ENCODE results near the gene DNER. TPM values are rescaled to one million over a fixed set of nuclear protein-coding genes. Genes with fewer than 3 reads are reported as not detected.
"Not testable (repeated sequence)": the region's sequence is repeated elsewhere in the genome, so short reads cannot be mapped to it uniquely, and the experiment has no call there.

The DNER gene
- total RNA-seq, 1 donor from 2014 or later = 4.1 TPM

DNA sequence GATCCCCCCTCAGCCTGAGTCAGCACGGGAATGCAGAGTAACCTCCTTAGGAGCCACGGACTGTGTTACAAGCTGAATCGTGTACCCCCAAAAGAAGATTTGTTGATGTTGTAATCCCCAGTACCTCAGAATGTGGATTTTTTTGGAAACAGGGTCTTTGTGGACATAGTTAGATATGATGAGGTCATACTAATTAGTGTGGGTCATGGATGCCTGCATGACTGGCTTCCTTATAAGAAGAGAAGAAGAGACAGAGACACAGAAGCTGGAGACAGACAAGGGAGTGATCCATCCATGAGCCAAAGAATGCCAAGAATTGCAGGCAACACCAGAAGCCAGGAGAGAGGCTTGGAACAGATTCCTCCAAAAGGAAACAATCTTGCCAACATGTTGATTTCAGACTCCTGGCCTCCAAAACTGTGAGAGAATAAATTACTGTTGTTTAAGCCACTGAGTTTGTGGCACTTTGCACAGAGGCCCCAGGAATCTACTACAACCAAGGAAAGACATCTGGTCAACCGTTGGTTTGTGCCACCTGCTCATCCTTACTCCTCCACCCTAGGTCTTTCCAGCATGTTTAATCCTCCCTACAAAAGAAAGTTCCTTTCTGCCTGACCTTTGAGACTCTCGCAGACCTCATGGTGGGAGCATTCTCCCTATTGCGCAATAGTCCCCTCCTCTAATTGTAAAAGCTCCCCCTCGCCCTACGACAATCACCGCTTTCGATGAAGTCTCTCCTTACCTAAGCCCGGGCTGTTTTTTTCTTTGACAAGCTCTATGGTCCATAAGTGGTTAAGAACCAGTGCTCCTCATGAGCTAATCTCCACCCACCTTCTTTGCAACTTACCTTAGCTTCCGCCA is 91.6 kb downstream of the DNER start:
- no peak for DNase-seq (ENCODE audit: low spot score)

DNA sequence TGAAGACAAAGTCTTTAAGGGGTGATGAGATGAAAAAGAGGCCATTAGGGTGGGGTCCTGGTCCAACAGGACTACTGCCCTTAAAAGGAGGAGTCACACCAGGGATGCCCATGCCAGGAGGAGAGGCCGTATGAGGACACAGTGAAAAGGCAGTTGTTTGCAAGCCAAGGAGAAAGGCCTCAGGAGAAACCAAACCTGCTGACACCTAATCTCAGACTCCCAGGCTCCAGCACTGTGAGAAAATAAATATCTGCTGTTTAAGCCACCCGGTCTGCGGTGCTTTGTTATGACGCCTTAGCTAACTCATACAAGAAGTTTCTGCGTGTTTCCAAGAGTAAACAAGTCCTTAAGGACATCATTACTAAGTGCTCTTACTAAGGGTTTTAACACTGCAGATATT is 93.6 kb downstream of the DNER start:
- DNase-seq (ENCODE audit: low spot score) = no peak

DNA sequence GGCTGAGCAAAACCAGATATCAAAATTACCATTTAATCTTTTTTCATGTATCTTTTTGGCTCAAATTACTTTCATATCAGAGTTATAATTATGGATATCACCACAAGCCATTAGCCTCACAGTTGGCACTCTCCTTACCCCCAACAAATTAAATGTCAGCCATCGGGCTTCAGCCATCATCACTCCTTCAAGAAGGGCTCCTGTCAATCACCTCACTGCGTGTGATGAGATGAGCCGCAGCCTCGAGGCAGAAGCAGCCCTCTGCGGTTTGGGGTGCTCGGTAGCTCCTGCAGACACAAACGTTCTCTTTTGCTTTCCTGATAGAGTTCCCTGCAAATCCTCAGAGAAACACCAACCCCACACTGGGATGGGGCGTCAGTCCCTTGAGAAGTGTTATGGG is 94.1 kb downstream of the DNER start:
- no peak for DNase-seq (ENCODE audit: low spot score)

DNA sequence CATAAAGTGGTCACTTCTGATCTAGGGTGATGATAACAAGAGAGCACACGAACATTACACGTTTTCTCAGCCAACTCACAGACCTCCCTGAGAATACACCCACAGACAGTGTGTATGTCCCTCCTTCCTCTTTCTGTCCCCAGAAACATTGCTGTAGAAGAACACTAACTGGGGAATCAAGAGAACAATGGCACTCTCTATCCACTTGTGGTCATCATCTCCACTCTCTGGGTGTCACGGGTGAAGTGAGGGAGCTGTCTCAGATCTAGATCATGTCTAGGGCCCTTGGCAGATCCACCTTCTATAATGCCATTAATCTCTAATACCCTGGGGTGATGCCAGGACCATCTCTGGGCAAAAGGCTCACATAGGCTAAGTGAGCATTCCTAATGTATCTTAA is 97.9 kb downstream of the DNER start:
- no peak for DNase-seq (ENCODE audit: low spot score)

DNA sequence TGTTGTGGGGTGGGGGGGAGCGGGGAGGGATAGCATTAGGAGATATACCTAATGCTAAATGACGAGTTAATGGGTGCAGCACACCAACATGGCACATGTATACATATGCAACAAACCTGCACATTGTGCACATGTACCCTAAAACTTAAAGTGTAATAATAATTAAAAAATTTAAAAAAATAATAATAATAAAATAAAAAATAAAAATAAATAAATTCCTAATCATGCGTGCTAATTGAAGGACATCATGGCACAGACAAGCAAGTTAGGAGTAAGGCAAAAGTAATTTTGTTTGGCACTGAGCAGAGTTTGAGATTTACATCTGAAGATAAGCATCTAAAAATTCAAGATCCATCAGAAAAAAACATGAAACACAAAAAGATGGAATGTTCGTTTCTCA is 100.3 kb downstream of the DNER start:
- not testable (repeated sequence) for DNase-seq (ENCODE audit: low spot score)

DNA sequence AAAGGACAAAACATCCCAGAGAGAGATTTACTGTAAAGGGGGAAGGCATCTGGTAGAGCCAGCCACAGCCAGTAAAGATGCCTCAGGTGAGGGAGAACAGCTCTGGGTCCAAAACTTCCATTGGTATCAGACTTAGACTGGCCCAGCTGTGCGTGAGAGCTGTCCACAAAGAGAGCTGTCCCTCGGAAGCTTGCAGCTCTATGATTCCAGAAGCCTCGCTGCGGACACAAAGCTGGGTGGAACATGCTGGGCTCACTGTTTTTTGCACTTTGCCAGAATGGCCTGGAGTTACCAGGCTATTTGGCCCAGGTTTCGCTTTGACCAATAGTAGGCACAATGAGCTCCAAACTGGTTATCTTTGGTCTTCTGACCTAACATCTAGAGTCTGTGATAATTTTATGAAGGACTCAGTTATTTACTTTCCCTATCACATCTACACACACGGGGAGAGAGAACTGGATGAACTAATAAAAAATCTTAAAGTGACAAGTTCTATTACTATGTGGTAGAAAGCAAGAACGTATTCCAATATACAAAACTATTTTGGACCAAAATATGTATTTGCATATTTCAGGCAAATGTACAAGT is 101.9 kb downstream of the DNER start:
- no peak for DNase-seq (ENCODE audit: low spot score)

DNA sequence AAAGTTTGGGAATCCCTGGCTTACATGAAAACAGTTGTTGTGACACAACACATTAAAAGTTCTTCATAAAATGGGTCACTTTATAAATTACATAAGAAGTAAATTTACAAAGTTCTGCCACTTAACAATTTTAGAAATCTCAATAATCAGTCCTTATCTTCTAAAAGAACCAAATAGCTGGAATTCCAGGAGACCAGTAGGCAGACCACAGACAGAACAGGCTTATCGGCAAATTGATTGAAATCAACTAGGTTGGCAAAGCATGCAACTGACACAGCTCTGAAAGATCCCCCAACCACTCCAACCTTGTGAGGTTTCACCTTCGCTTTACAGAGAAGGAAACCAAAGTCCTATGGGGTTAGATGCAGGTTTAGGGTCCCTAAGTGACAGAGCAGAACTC is 103.0 kb downstream of the DNER start:
- no peak for DNase-seq (ENCODE audit: low spot score)

DNA sequence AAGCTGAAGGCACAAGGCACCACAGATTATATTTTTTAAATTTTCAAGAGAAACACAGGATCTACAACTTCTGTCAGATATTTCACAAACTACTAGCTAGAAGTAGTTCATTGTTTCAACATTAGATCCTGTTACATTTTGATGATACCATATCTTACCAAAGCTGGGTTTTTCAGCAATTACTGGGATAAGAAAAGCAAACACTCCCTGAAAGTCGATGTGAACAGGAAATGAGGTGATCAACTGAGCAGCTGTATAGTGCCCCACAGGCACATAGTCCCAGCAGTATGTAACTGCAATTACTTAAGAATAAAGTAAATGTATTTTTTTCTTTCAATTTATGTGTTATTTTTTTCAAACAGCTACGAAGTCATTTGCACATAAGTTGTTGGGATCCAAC is 103.5 kb downstream of the DNER start:
- DNase-seq (ENCODE audit: low spot score) = no peak

DNA sequence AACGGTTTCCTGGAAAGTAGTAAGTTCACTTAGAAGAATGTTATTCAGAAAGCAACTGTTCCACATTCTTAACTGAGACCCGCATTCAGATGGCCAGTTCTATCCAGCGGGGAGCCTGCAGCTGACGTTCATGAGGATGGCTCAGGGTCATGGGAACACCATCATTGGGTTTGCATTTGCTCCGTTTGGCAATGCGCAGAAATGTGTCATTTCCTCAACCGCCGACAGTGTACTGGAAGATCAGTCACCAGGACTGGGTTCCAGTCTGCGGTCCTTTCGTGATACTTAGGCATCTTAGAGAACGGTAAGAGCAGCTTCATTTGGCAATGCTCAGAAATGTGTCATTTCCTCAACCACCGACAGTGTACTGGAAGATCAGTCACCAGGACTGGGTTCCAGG is 104.0 kb downstream of the DNER start:
- no peak for DNase-seq (ENCODE audit: low spot score)

DNA sequence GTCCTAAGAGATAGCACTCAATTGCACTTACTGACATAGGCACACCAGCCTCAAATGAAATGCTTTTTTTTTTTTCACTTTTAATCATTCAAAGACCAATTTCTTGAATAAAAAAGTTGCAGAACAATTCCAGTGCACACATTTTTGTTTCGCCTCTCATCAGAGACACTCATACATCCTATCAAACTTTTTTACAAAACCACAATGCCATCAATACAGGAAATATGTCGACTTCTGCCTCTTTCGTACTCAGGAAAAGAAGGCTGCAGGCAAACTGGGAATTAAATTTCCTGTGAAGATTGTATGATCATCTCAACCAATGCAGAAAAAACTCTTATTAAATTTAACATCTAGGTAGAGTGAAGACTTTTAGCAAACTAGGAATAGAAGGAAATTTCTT is 112.4 kb downstream of the DNER start:
- DNase-seq (ENCODE audit: low spot score) = no peak

DNA sequence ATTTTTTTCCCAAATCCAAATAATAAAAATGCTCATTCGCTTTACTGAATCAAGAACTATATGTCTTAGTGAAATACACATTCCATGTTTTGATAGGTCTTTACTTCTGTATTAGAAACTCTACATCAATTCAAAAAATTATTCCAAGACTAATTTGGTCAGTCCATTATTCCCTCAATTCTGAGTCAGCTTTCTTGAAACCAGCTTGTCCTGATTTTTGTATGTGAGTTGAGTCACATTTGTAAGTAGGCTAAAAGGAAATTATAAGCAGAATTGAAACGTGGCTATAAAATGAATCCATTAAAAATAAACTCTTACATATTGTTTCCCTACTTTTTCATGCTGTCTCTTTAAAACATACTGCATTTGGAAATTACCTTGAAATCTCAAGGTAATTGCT is 113.0 kb downstream of the DNER start:
- no peak for DNase-seq (ENCODE audit: low spot score)

DNA sequence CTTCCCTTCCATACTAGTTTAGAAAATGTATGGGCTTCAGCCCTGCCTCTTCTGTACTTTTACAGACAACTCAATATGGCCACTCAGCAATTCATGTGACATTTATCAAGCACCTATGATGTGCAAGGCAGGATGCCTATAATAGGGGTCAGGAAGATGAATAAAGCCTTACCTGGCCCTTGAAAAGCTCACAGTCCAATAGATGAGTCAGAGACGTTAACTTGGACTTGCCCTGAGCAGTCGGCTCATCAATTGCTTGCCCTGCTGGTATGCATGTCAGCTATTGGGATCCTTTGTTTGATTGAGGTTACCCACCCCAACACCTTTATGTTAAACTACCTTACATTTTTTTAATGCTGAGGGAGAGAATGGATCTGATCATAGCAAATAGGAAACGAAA is 116.1 kb downstream of the DNER start:
- no peak for DNase-seq (ENCODE audit: low spot score)

DNA sequence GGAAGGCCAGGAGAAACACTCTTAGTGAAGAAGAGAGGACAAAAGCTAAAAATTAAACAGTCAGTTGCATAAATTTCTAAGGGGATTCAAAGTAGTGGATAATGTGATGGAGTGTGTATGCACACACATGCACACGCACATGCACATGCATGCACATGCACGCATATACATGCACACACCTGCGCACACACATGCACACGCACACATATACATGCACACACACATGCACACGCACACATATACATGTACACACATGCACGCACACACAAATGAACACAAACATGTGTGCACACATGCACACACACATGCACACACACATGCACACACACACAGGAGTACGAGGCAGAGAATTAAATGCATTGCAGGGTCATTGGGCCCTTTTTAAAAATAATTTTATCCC is 117.6 kb downstream of the DNER start:
- DNase-seq (ENCODE audit: low spot score) = no peak

DNA sequence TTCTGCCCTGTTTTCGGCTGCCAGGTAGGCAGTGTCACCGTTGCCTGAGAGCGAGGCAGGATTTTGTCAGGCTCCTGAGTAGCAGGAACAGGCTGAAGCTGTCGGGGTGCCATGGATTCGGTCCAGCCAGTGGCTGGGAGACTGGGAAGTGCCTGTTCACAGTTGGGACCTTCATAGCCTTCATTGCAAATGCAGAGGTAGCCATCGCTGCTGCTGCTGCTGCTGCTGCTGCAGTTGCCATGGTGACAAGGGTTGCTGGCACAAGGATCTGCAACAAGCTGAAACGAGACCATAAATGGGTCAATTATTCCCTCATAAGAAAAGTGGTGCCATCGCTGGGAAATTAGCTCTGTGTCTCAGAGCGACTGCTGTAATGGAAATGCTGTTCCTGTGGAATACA is 122.7 kb downstream of the DNER start:
- DNase-seq (ENCODE audit: low spot score) = no peak

DNA sequence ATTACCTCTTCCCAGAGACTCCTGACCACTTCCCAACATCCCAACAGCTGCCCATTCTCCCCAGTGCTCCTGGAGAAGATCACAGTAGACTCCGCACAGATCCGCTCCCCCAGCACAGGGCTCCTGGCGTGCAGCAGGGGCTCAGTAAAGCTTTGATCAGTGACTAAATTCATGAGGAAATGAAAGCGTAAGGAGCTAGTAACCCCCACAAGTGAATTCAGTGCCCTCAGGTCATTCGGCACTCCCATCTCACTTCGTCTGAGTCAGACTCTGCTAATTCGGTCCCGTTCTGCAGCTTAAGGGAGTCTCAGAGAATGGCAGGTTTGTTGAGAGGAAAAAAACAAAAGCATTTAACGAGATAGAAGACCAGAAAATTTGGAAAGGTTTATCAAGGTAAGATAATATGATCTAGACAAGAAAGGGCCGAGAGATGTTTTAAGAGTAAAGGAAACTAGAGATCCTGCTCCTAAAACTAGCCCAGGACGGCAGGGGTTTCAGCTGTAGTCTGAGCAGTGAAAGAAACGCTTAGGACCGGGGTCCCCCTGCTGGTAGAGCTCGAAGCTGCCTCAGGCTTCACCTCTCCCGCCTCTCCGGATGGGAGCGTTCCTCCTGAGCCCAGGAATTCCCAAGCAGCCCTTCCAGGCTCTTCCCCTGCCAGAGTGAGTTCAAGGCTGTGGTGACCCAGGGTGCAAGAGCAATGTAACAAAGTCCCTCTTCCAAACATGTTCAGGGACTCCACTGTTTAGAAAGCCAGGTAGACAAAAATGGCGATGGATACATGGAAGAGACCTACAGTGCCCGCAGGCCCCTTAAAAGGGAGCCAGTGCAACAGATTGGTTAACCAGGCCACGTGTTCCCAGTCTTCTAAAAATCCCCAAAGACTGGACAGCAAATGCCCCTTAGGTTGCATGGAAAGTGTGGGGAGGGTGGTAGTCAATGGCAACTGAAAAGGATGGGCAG is 127.3 kb downstream of the DNER start:
- DNase-seq (ENCODE audit: low spot score) = peak; percentile 81

DNA sequence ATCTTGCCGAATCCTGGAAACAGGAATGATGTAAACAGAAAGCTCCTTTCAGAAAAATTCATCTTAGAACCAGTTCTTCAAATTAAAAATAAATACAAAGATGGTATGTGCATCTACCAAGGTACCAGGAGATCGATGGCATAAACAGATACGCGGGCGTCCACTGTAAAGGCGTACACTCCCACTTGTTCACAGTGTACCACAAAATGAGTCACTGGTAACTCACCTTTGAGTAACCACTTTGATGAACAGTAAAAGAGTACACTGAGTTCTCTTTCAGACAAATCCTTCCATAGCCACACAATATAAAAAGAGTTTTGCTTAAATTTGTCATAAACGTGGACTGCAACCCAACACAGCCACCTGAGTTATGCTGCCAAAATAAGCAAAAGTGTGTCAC is 128.3 kb downstream of the DNER start:
- no peak for DNase-seq (ENCODE audit: low spot score)

DNA sequence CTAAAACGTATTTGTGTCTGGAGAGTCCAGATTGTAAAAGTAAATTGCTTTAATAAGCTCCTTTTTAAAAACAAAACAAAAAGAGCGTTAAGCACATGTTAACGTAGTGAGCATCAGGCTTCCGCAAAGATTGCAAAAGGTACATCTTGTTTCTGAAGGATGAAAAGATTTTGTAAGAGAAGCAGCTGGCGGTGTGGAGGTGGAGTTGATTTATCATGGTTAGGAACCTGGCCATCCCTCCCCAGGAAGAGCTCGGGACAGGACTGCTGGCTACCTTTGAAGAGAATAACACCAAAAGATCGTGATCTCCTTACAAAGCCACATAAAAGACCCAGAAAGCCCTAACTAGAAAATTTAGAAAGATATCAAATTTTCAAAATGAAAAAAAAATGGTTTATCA is 132.2 kb downstream of the DNER start:
- DNase-seq (ENCODE audit: low spot score) = no peak

DNA sequence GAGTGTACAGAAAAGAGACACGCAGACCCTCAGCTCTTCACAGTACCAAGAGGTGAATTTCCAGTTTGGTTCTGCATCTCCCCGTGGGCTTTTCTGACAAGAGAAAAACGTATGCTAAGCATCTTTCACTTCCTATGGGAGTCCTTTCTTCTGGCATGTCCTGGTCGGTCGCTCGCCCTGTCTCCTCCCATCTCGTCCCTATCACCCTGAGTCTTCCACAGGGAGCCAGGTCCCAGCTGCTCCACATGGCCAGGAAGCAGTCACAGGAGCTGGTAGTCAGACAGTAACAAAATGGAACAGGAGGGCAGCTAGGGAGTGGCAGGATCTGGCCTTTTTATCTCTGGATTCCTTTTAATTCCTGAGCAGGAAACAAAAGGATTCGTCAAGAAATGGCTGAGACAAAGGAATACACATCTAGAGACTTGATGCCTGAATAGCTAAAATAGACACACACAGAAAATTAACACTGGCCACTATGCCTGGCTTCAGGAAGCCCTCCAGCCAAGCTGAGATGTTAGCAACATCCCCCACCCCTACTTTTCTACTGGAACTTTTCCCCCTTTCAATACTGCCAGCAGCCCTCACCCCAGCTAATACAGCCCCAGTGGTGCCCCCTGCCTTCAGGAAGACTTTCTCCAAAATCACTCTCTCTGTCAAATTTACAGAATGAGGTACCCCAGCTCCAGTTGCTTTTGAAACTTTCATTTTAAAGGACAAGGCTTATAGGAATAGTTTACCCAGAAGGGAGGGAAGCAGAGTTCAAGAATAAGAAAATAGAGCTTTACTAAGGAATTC is 136.1 kb downstream of the DNER start:
- no peak for DNase-seq (ENCODE audit: low spot score)

DNA sequence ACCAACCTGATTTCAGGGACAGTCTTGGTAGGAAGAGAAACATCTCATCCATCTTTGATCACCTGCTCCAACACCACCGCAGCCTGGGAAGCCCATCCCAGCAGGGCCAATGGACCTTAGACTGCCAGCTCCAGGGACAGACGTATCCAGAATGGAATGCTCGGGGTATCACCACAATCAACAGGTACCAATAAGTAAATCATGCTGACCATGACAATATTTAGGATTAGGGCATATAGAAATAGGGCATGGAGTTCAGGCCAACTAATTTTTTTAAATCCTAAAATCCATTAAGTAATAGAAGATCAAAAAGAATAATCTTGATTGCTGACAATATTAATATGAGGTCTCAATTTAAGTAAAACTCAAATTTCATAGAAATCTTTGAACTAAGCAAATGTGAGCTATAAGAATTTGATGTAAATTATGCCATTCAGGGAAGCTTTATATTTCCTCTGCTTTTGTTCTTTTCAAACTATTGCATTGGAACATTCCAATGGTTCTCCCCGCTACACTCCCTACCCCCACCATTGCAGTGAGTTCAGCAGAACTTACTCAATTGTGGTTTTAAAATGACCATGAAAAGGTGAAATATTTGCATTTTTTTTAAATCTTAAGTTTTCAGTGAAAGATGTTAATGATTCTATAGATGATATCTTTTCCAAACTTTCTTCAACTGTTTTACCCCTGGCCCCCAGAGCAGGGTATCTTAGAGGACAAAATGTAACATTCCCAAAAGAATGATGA is 138.6 kb downstream of the DNER start:
- no peak for DNase-seq (ENCODE audit: low spot score)

DNA sequence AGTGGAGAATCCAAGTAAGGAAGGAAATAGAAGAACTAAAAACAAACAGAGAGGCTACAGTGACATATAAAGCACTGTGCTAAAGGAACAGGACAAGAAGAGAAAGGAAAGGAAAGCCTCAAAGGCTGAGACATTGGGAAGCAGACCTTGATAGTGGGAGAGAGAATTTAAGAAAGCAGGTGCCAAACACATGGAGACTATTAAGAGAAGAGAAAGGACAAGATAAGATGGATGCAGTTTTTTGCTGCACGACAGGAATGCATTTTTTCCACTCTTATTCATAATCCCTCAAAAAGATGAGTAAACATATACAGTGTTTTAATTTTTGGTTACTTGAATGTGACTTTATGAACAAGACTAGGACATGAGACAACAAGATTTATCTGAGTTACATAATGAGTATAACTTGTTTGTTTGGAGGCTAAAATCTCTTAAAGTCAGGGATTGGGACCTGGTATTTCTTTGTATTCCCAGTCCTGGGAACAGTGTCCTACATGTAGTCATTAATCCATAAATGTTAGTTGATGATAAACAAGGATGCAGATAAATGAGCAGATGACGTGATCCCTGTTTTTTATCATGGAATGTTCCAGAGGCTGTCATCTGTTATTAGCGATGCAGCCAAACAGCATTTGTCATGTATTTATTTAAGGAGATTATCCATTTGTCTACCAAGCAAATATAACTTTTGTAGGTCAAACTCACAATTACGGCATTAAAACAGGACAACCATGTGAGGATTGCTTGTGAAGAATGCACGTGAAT is 141.7 kb downstream of the DNER start:
- DNase-seq (ENCODE audit: low spot score) = peak; percentile 6
